Natural killer cell (primary cell): ENCODE results near the gene CCAR1. TPM values are rescaled to one million over a fixed set of nuclear protein-coding genes. Genes with fewer than 3 reads are reported as not detected.
A peak's percentile ranks its signal among the peaks of the same experiment; 100 is the strongest.
"Not testable (repeated sequence)": the region's sequence is repeated elsewhere in the genome, so short reads cannot be mapped to it uniquely, and the experiment has no call there.

Experiments
- ATAC-seq, 3 donors: fragments of 150-1000 bp in 2 of 3; fragments of 200-7000 bp in 1 of 3; cut with Tn5 transposase; 1 replicate in 1 of 3; 2 replicates in 2 of 3; pipeline ENCODE4 v1.10.0; 2021; ENCODE audit warnings: mild to moderate bottlenecking in 2 of 3, moderate library complexity in 2 of 3
- DNase-seq, 2 donors: peaks; one replicate each; pipeline versions ENCODE4 v3.0.0 to v3.0.0-alpha.2; 2013 to 2021; ENCODE audit warnings: mixed read lengths in 1 of 2
- H3K27ac ChIP-seq: one replicate; pipeline ENCODE4 v1.5.1; 2013; ENCODE audit warnings: mild to moderate bottlenecking, low read length
- H3K27me3 ChIP-seq: one replicate; pipeline ENCODE4 v1.6.1; 2013; ENCODE audit warnings: low read length; ENCODE audit not compliant: control insufficient read depth, insufficient read depth
- H3K36me3 ChIP-seq: one replicate; pipeline ENCODE4 v1.6.1; 2013; ENCODE audit warnings: low read length; ENCODE audit not compliant: control insufficient read depth, insufficient read depth
- H3K4me1 ChIP-seq: one replicate; pipeline ENCODE4 v1.6.1; 2013; ENCODE audit warnings: low read length; ENCODE audit not compliant: control insufficient read depth, insufficient read depth
- H3K4me3 ChIP-seq: one replicate; pipeline ENCODE4 v1.5.1; 2013; ENCODE audit warnings: low read length
- H3K9me3 ChIP-seq: one replicate; pipeline ENCODE4 v1.6.1; 2013; ENCODE audit warnings: low read length; ENCODE audit not compliant: control insufficient read depth, insufficient read depth
- H3K27ac Mint-ChIP-seq, 2 donors: one replicate each; pipeline ENCODE4 v1.8.0; 2022; ENCODE audit warnings: mild to moderate bottlenecking in 2 of 2, mixed read lengths in 2 of 2, moderate library complexity in 1 of 2
- H3K27me3 Mint-ChIP-seq, 2 donors: one replicate each; pipeline ENCODE4 v1.8.0; 2022; ENCODE audit warnings: low read depth in 2 of 2, mixed read lengths in 2 of 2
- H3K36me3 Mint-ChIP-seq: one replicate; pipeline ENCODE4 v1.8.0; 2022; ENCODE audit warnings: mixed read lengths
- H3K4me1 Mint-ChIP-seq, 2 donors: one replicate each; pipeline ENCODE4 v1.8.0; 2022; ENCODE audit warnings: mixed read lengths in 2 of 2
- H3K4me3 Mint-ChIP-seq: one replicate; pipeline ENCODE4 v1.8.0; 2022; ENCODE audit warnings: mild to moderate bottlenecking, moderate library complexity, mixed read lengths
- H3K9me3 Mint-ChIP-seq, 2 donors: one replicate each; pipeline ENCODE4 v1.8.0; 2022; ENCODE audit warnings: mixed read lengths in 2 of 2
- CTCF ChIP-seq: fragments of 200-600 bp; IDR thresholded peaks from one replicate; pipeline ENCODE4 v1.8.0; 2022; ENCODE audit warnings: antibody characterized with exemption
- WGBS: methylation state at CpG from one replicate; pipeline ENCODE4 v1.1.7; 2013; ENCODE audit warnings: missing lambda C conversion rate; ENCODE audit not compliant: insufficient coverage; 5-methylcytosine and 5-hydroxymethylcytosine counted together
- intact Hi-C: fragments of 100-400 bp; cut with micrococcal nuclease; formaldehyde crosslinking; loops from one replicate; pipeline ENCODE4 v1.14.2; 2022
- total RNA-seq, 4 donors: library from RNA; stranded (reverse); fragments of 120-200 nt in 1 of 4; gene quantifications; one replicate each; pipeline versions ENCODE4 v1.2.3 to v1.2.4, GENCODE V29; 2013 to 2022

Gene CCAR1
- total RNA-seq, 3 donors from 2014 or later (not counting 1 experiment from before 2014, with no cell fraction given) = 73.7 to 84.1 (median 77.6) TPM

GRCh38 chr10:68822626-68823025, 101.6 kb downstream of the CCAR1 start:
- H3K27ac Mint-ChIP-seq, H3K27me3 ChIP-seq, H3K36me3 Mint-ChIP-seq, H3K4me3 ChIP-seq, DNase-seq, H3K36me3 ChIP-seq, H3K9me3 ChIP-seq, H3K27ac ChIP-seq, H3K27me3 Mint-ChIP-seq, ATAC-seq, H3K4me1 ChIP-seq, H3K9me3 Mint-ChIP-seq, intact Hi-C loops, H3K4me3 Mint-ChIP-seq, H3K4me1 Mint-ChIP-seq: not testable (repeated sequence)
- 97% methylated on average over 2 of the region's 2 CpGs for WGBS

GRCh38 chr10:68826764-68827591, 105.9 kb downstream of the CCAR1 start, which contains the start of gene STOX1:
Gene STOX1, plus strand, starts transcription at chr10:68827531. Its CDS starts 93 bp downstream, at chr10:68827624.
- Mint-ChIP-seq H3K27me3 (no peaks in the 10 kb centered on the region), H3K27ac (no peak within 1 kb of the TSS), H3K4me3 (peak within 1 kb of the TSS; percentile 78), H3K4me1 (peaks cover 0 to 6% of the 10 kb centered on the region in 2 donors), H3K36me3 (no peaks in the 10 kb centered on the region), H3K9me3 (no peaks in the 10 kb centered on the region)
- peak within 1 kb of the TSS; percentile 40 for H3K4me3 ChIP-seq
- no peaks in the 10 kb centered on the region for H3K9me3 ChIP-seq
- peak; percentile 21 to 72 for DNase-seq
- H3K4me1 ChIP-seq = peaks cover 7% of the 10 kb centered on the region
- H3K27ac ChIP-seq = no peak within 1 kb of the TSS
- H3K36me3 ChIP-seq = no peaks in the 10 kb centered on the region
- 6% methylated on average over 63 of the region's 63 CpGs for WGBS
- peaks cover 2% of the 10 kb centered on the region for H3K27me3 ChIP-seq
- intact Hi-C loops = no loop called here
- ATAC-seq = peak; percentile 49 to 73 (median 70)
- TF ChIP-seq CTCF = no peak

GRCh38 chr10:68827592-68827959, 106.5 kb downstream of the CCAR1 start:
- H3K27me3 Mint-ChIP-seq, intact Hi-C loops, H3K27ac Mint-ChIP-seq, H3K4me1 Mint-ChIP-seq, H3K27me3 ChIP-seq, H3K4me3 Mint-ChIP-seq, H3K9me3 ChIP-seq, H3K9me3 Mint-ChIP-seq, H3K4me3 ChIP-seq, H3K36me3 Mint-ChIP-seq, H3K27ac ChIP-seq, H3K4me1 ChIP-seq, DNase-seq, H3K36me3 ChIP-seq: not testable (repeated sequence)
- peak; percentile 31 to 62 (median 58) for ATAC-seq
- WGBS = 0% methylated on average over 6 of the region's 58 CpGs

- intact Hi-C loops, H3K27ac ChIP-seq, H3K27me3 ChIP-seq, H3K36me3 ChIP-seq, H3K9me3 ChIP-seq, H3K9me3 Mint-ChIP-seq, H3K4me3 ChIP-seq, H3K27ac Mint-ChIP-seq, H3K4me1 ChIP-seq, H3K36me3 Mint-ChIP-seq, H3K4me1 Mint-ChIP-seq, H3K27me3 Mint-ChIP-seq: not testable (repeated sequence)
- WGBS = under 1% methylated on average over 37 of the region's 59 CpGs
- DNase-seq (peak in 1 of 2 donors; percentile 47), ATAC-seq (peak; percentile 37 to 66 (median 63))
- H3K4me3 Mint-ChIP-seq = peak overlapping the region; percentile 25
Measured at GRCh38 chr10:68828083-68828601, 107.1 kb downstream of the CCAR1 start.

GRCh38 chr10:68828833-68829232, 107.8 kb downstream of the CCAR1 start:
- TF ChIP-seq CTCF = no peak
- Mint-ChIP-seq H3K4me3 (peak overlapping the region; percentile 17), H3K27me3 (no peaks in the 10 kb centered on the region), H3K9me3 (no peaks in the 10 kb centered on the region), H3K4me1 (peaks cover 0 to 6% of the 10 kb centered on the region in 2 donors), H3K27ac (no peak overlapping the region), H3K36me3 (no peaks in the 10 kb centered on the region)
- WGBS = 90% methylated on average over 10 of the region's 10 CpGs
- Histone ChIP-seq H3K4me1 (peaks cover 7% of the 10 kb centered on the region), H3K27me3 (peaks cover 2% of the 10 kb centered on the region), H3K36me3 (no peaks in the 10 kb centered on the region), H3K9me3 (no peaks in the 10 kb centered on the region), H3K27ac (no peak overlapping the region), H3K4me3 (no peak overlapping the region)
- ATAC-seq = no peak
- no peak for DNase-seq
- intact Hi-C loops = no loop called here
